K562 (cell line): ENCODE data around the gene ANKRD60. TPM values are rescaled to one million over a fixed set of nuclear protein-coding genes. Genes with fewer than 3 reads are reported as not detected.

Experiments used
- ATAC-seq: fragments of 200-7000 bp; cut with Tn5 transposase; 3 replicates; pipeline ENCODE4 v1.9.1; 2020; ENCODE audit warnings: moderate library complexity
- BruUV-seq: library from RNA; stranded (reverse); fragments of 400-500 nt; replicated peaks from 2 replicates; lab custom pipeline; 2021; lab: Mats Ljungman, UMichigan
- CTCF ChIA-PET: fragments of 300-600 bp; formaldehyde crosslinking; extraction: SDS; loops from one replicate; lab custom pipeline; 2021; ENCODE audit warnings: low intra/inter-chr PET ratio; lab: Yijun Ruan, JAX
- POLR2A ChIA-PET: fragments of 300-600, 350-650 bp; sonication (Branson Sonifier 250); formaldehyde crosslinking; extraction: SDS; loops from one replicate; lab custom pipeline; 2021; ENCODE audit warnings: antibody characterized with exemption, inconsistent platforms; lab: Yijun Ruan, JAX
- DNase-seq, 4 experiments: peaks; one replicate each; pipeline versions ENCODE4 v3.0.0 to v3.0.0-alpha.2; 2011 to 2018; ENCODE audit warnings: low spot score in 3 of 4, mixed read lengths in 3 of 4; ENCODE audit errors: extremely low read depth in 1 of 4
- FAIRE-seq: peaks from 2 replicates; lab custom pipeline; 2011; peaks lifted over from hg19 to GRCh38; lab: Jason Lieb, UNC
- H2AFZ ChIP-seq: 2 replicates; pipeline ENCODE4 v1.6.0; 2011; ENCODE audit warnings: low read depth, low read length, control low read depth, inconsistent platforms
- H3K27ac ChIP-seq: fragments of 200-600 bp; 3 replicates; pipeline ENCODE4 v1.8.0; 2011; ENCODE audit warnings: low read depth, mild to moderate bottlenecking, control low read depth, inconsistent platforms, low read length, moderate library complexity, mixed read lengths; ENCODE audit errors: extremely low read depth
- H3K27me3 ChIP-seq, 2 experiments: fragments of 300-600 bp in 1 of 2; 2 replicates in 1 of 2; 3 replicates in 1 of 2; pipeline versions ENCODE4 v1.6.0 to v1.8.0; 2011; ENCODE audit warnings: inconsistent platforms in 2 of 2, low read length in 2 of 2, mild to moderate bottlenecking in 1 of 2, mixed read lengths in 1 of 2, moderate library complexity in 1 of 2; ENCODE audit not compliant: control insufficient read depth in 2 of 2, insufficient read depth in 2 of 2
- H3K36me3 ChIP-seq: fragments of 300-600 bp; 3 replicates; pipeline ENCODE4 v1.8.0; 2011; ENCODE audit warnings: mild to moderate bottlenecking, low read length, inconsistent platforms; ENCODE audit not compliant: control insufficient read depth, insufficient read depth
- H3K4me1 ChIP-seq, 2 experiments: fragments of 200-600 bp in 1 of 2; replicated peaks in 1 of 2; 2 replicates in 1 of 2; 3 replicates in 1 of 2; pipeline versions ENCODE4 v1.5.1 to v1.8.0; 2011; ENCODE audit warnings: inconsistent platforms in 2 of 2, low read length in 2 of 2, mild to moderate bottlenecking in 1 of 2, mixed read lengths in 1 of 2, moderate library complexity in 1 of 2; ENCODE audit not compliant: control insufficient read depth in 2 of 2, insufficient read depth in 2 of 2
- H3K4me2 ChIP-seq: 2 replicates; pipeline ENCODE4 v1.6.1; 2011; ENCODE audit warnings: low read length, control low read depth, inconsistent platforms, mixed read lengths; ENCODE audit not compliant: insufficient read depth
- H3K4me3 ChIP-seq: fragments of 200-600 bp; sonication (generic), shearing (Covaris generic); 2 replicates; pipeline ENCODE4 v1.5.1; 2016; ENCODE audit warnings: control low read depth, inconsistent platforms
- H3K79me2 ChIP-seq: fragments of 200-600 bp; 3 replicates; pipeline ENCODE4 v1.8.0; 2011; ENCODE audit warnings: low read length, inconsistent platforms; ENCODE audit not compliant: control insufficient read depth, insufficient read depth
- H3K9ac ChIP-seq, 2 experiments: 2 replicates each; pipeline versions ENCODE4 v1.6.0 to v1.6.1; 2011; ENCODE audit warnings: low read depth in 2 of 2, low read length in 2 of 2, control low read depth in 1 of 2, inconsistent platforms in 1 of 2, mild to moderate bottlenecking in 1 of 2, mixed read lengths in 1 of 2; ENCODE audit not compliant: insufficient read depth in 1 of 2
- H3K9me1 ChIP-seq: one replicate; pipeline ENCODE4 v1.6.0; 2011; ENCODE audit warnings: inconsistent platforms, mild to moderate bottlenecking, low read length, moderate library complexity; ENCODE audit not compliant: control insufficient read depth, insufficient read depth
- H3K9me3 ChIP-seq: replicated peaks from 2 replicates; pipeline ENCODE4 v1.5.1; 2011; ENCODE audit warnings: low read depth, low read length, inconsistent platforms; ENCODE audit not compliant: control insufficient read depth, insufficient read depth
- H4K20me1 ChIP-seq: replicated peaks from 2 replicates; pipeline ENCODE4 v1.6.1; 2011; ENCODE audit warnings: low read length, inconsistent platforms, mixed read lengths; ENCODE audit not compliant: control insufficient read depth, insufficient read depth
- FOXP1 ChIP-seq: sonication (generic); formaldehyde crosslinking; IDR thresholded peaks from 2 replicates; pipeline ENCODE4 v1.8.0; 2022; ENCODE audit warnings: mild to moderate bottlenecking, missing genetic modification reagents
- HDAC1 ChIP-seq, 2 experiments: fragments of 450-650 bp; IDR thresholded peaks; 2 replicates each; pipeline ENCODE4 v1.6.1; 2016 to 2017; ENCODE audit warnings: inconsistent platforms in 1 of 2, mild to moderate bottlenecking in 1 of 2, moderate library complexity in 1 of 2
- HMG20A ChIP-seq: fragments of 450-650 bp; formaldehyde crosslinking; conservative IDR thresholded peaks from 2 replicates; pipeline ENCODE4 v1.4.0; 2020; ENCODE audit warnings: mild to moderate bottlenecking, mixed read lengths
- WGBS: fragments of 100-300 bp; shearing (Covaris generic); methylation state at CpG from one replicate; pipeline ENCODE4 v1.1.6; 2016; ENCODE audit warnings: low coverage, mixed read lengths; ENCODE audit not compliant: insufficient coverage; ENCODE audit errors: missing lambda C conversion rate; 5-methylcytosine and 5-hydroxymethylcytosine counted together
- in situ Hi-C: fragments of 300-500 bp; cut with MboI; formaldehyde crosslinking; loops from 4 replicates; pipeline ENCODE4 v1.15.0; 2018; ENCODE audit warnings: inconsistent platforms, mixed read lengths
- intact Hi-C: fragments of 100-400 bp; cut with micrococcal nuclease; formaldehyde crosslinking; loops from 2 replicates; pipeline ENCODE4 v1.14.2; 2022
- polyA plus RNA-seq, 8 experiments: library from polyadenylated mRNA; depleted of rRNA in 4 of 8; stranded (reverse) in 5 of 8; unstranded in 3 of 8; fragments of >200 nt; fragmentation: Nextera tagmentation in 2 of 8; fragmentation: Illumina TruSeq in 1 of 8; extraction: Ambion mirVana in 2 of 8; extraction: Trizol in 1 of 8; gene quantifications; 2 replicates each; pipeline versions ENCODE4 v1.2.1 to v1.2.3, GENCODE V29; 2011 to 2014; ENCODE audit warnings: inconsistent platforms in 1 of 8, missing spikeins in 1 of 8
- total RNA-seq, 7 experiments: library from RNA; depleted of rRNA in 6 of 7; stranded (reverse); fragments of >200 nt in 6 of 7; fragmentation: Illumina TruSeq in 2 of 7; extraction: Trizol in 2 of 7; gene quantifications; 2 replicates each; pipeline versions ENCODE4 v1.2.1 to v1.2.3, GENCODE V29; 2011 to 2021; ENCODE audit warnings: low replicate concordance in 1 of 7

Gene ANKRD60
- total and polyA plus RNA-seq, 9 of the 15 experiments (the other 6 are each of a cell fraction or from before 2014, with no cell fraction given): not detected

GRCh38 chr20:58167759-58168158 lies 60.7 kb downstream of the ANKRD60 start:
- POLR2A ChIA-PET: no interaction called here
- Histone ChIP-seq H2AFZ (no peak overlapping the region), H3K79me2 (no peaks in the 10 kb centered on the region), H3K4me3 (no peak overlapping the region), H3K27me3 (peaks cover 30 to 59% of the 10 kb centered on the region in 2 experiments), H3K36me3 (no peaks in the 10 kb centered on the region), H3K27ac (no peak overlapping the region), H3K9ac (no peak overlapping the region), H3K9me1 (no peaks in the 10 kb centered on the region), H3K4me2 (no peak overlapping the region), H3K4me1 (no peaks in the 10 kb centered on the region), H3K9me3 (no peaks in the 10 kb centered on the region), H4K20me1 (no peaks in the 10 kb centered on the region)
- CTCF ChIA-PET: no interaction called here
- ATAC-seq: no peak
- DNase-seq: no peak
- in situ Hi-C loops: no loop called here
- TF ChIP-seq FOXP1 (CRISPR knock-in tag) (no peak), HMG20A (CRISPR knock-in tag) (no peak), HDAC1 (IDR thresholded peaks at IDR 0.05) (no peak)
- 0% methylated on average over 7 of the region's 7 CpGs for WGBS
- no peak for FAIRE-seq
- intact Hi-C loops: no loop called here
- BruUV-seq: no TSS peak

Other genes with a start within 250 kb of the ANKRD60 start
- 5.3 and 8.0 TPM in 2 replicates for gene RAB22A, start 81.1 kb upstream of the ANKRD60 start, total RNA-seq (2014; rRNA removed)
- gene RAB22A, start 81.1 kb upstream of the ANKRD60 start, total RNA-seq (2014; rRNA removed; fragmentation: Illumina TruSeq; extraction: Trizol): 6.9 and 7.5 TPM in 2 replicates
- gene RAB22A, start 81.1 kb upstream of the ANKRD60 start, total RNA-seq (2015; rRNA removed; fragmentation: Illumina TruSeq; extraction: Trizol): 6.4 and 7.4 TPM in 2 replicates
- gene RAB22A, start 81.1 kb upstream of the ANKRD60 start, total RNA-seq (2021): 6.7 and 7.3 TPM in 2 replicates
- 5.7 and 7.6 TPM in 2 replicates for gene RAB22A, start 81.1 kb upstream of the ANKRD60 start, polyA plus RNA-seq (2011; rRNA removed)
- 3.8 and 4.2 TPM in 2 replicates for gene RAB22A, start 81.1 kb upstream of the ANKRD60 start, polyA plus RNA-seq (2014; fragmentation: Illumina TruSeq; extraction: Trizol)
- gene RAB22A, start 81.1 kb upstream of the ANKRD60 start, polyA plus RNA-seq (2014; fragmentation: Nextera tagmentation; extraction: Ambion mirVana): 1 to 10 TPM; 1.1 to 1.9 TPM
- gene RAB22A, start 81.1 kb upstream of the ANKRD60 start, polyA plus RNA-seq (2014; rRNA removed): 4.3 and 5.4 TPM in 2 replicates
- gene VAPB, start 160.6 kb upstream of the ANKRD60 start, total RNA-seq (2014; rRNA removed): 9.4 and 10.5 TPM in 2 replicates
- 27.9 and 29.5 TPM in 2 replicates for gene VAPB, start 160.6 kb upstream of the ANKRD60 start, total RNA-seq (2014; rRNA removed; fragmentation: Illumina TruSeq; extraction: Trizol)
- gene VAPB, start 160.6 kb upstream of the ANKRD60 start, total RNA-seq (2015; rRNA removed; fragmentation: Illumina TruSeq; extraction: Trizol): 22.7 and 25.7 TPM in 2 replicates
- 50.7 and 50.8 TPM in 2 replicates for gene VAPB, start 160.6 kb upstream of the ANKRD60 start, total RNA-seq (2021)
- gene VAPB, start 160.6 kb upstream of the ANKRD60 start, polyA plus RNA-seq (2011; rRNA removed): 22.6 and 40.3 TPM in 2 replicates
- 51.0 and 51.2 TPM in 2 replicates for gene VAPB, start 160.6 kb upstream of the ANKRD60 start, polyA plus RNA-seq (2014; fragmentation: Illumina TruSeq; extraction: Trizol)
- gene VAPB, start 160.6 kb upstream of the ANKRD60 start, polyA plus RNA-seq (2014; fragmentation: Nextera tagmentation; extraction: Ambion mirVana): 1 to 10 TPM; 3.4 to 8.4 TPM
- gene VAPB, start 160.6 kb upstream of the ANKRD60 start, polyA plus RNA-seq (2014; rRNA removed): 32.7 and 34.3 TPM in 2 replicates